ENCODE measurements around the gene RAPGEF1. TPM values are rescaled to one million over a fixed set of nuclear protein-coding genes. Genes with fewer than 3 reads are reported as not detected.

RAPGEF1 gene
- total RNA-seq, 1 donor from 2014 or later = 57.9 TPM

DNA sequence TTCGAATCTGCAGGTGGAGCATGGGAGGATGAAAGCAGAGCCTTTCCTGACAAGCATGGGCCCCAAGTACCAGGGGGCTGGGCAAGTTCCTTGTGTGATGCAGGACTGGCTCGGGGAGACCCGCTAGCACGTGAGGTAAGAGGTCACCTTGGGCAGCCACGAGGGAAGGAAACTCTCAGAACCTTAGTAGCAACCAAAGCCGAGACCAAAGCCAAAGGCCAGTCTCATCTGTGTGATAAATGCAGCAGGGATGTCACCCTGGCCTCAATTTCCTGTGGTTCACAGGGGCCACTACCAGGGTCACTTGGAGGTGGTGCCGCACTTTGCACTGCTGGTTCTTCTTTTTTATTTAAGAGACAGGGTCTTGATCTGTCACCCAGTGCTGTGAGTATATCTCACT, 155.0 kb downstream of the RAPGEF1 start:
- intact Hi-C loops (cut with DNase I) = no loop called here
- Histone ChIP-seq H3K9me3 (no peaks in the 10 kb centered on the region), H3K4me3 (no peak overlapping the region), H3K27me3 (no peaks in the 10 kb centered on the region), H3K27ac (no peak overlapping the region), H3K36me3 (peaks cover 0 to 83% of the 10 kb centered on the region in 2 donors), H3K4me1 (no peaks in the 10 kb centered on the region)
- DNase-seq (ENCODE audit: extremely low spot score in 2 of 2) = no peak
- TF ChIP-seq POLR2AphosphoS5 (IDR thresholded peaks at IDR 0.05; ENCODE audit: insufficient read depth in 1 of 2, low read depth in 1 of 2) (no peak), POLR2A (IDR thresholded peaks at IDR 0.05) (no peak)
- TF ChIP-seq, protein P1, sequence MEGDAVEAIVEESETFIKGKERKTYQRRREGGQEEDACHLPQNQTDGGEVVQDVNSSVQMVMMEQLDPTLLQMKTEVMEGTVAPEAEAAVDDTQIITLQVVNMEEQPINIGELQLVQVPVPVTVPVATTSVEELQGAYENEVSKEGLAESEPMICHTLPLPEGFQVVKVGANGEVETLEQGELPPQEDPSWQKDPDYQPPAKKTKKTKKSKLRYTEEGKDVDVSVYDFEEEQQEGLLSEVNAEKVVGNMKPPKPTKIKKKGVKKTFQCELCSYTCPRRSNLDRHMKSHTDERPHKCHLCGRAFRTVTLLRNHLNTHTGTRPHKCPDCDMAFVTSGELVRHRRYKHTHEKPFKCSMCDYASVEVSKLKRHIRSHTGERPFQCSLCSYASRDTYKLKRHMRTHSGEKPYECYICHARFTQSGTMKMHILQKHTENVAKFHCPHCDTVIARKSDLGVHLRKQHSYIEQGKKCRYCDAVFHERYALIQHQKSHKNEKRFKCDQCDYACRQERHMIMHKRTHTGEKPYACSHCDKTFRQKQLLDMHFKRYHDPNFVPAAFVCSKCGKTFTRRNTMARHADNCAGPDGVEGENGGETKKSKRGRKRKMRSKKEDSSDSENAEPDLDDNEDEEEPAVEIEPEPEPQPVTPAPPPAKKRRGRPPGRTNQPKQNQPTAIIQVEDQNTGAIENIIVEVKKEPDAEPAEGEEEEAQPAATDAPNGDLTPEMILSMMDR (IDR thresholded peaks at IDR 0.05) = no peak

DNA sequence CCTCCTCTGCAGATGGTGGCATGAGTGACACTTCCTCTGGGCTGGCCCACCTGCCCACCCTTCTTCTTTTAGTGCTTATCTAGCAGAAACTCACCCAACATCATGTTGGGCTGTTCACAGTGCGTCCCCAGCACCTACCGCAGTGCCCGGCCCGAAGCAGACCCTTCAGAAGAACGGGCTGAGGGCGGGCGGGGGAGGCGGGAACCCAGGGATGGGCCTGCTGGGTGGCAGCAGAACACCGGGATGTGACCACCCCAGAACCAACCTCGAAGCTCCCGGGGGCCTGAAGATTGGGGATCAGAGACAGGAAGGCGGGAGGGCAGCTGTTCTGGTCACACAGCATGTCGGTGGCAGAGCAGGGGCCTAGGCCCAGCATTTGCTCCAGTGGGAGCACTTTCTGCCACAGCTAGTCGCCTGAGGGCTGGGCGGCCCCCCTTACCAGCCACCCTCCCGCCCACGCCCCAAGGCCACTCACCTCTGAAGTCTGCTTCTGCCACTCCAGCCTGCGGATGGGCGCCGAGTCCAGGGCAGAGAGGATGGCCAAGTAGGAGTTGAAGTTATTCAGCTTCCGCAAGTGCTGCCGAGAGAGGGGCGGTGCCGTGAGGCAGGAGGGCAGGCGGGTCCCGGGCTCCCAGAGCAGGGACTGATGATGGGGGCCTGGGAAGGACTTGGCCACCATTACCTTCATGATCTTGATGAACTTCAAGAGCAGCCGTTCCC, 155.9 kb downstream of the RAPGEF1 start:
- Histone ChIP-seq H3K9me3 (no peaks in the 10 kb centered on the region), H3K27ac (no peak overlapping the region), H3K36me3 (peaks cover 0 to 83% of the 10 kb centered on the region in 2 donors), H3K4me1 (no peaks in the 10 kb centered on the region), H3K4me3 (no peak overlapping the region), H3K27me3 (no peaks in the 10 kb centered on the region)
- intact Hi-C loops (cut with DNase I) = no loop called here
- no peak for TF ChIP-seq POLR2AphosphoS5 (IDR thresholded peaks at IDR 0.05; ENCODE audit: insufficient read depth in 1 of 2, low read depth in 1 of 2)
- TF ChIP-seq, protein P1 (IDR thresholded peaks at IDR 0.05) = no peak
- no peak for TF ChIP-seq POLR2A (IDR thresholded peaks at IDR 0.05)
- no peak for DNase-seq (ENCODE audit: extremely low spot score in 2 of 2)

DNA sequence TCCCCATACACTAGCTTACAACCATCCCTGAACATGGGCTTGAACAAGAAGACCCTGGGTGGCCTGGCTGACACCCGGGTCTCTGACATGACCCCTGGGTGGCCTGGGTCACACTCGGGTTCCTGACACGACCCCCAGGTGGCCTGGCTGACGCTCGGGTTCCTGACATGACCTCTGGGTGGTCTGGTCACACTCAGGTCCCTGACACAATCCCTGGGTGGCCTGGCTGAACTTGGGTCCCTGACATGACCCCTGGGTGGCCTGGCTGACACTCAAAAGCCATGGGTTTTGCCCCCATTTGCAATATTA, 156.6 kb downstream of the RAPGEF1 start:
- no peak overlapping the region for H3K27ac ChIP-seq
- no peak for DNase-seq (ENCODE audit: extremely low spot score in 2 of 2)
- TF ChIP-seq POLR2A (IDR thresholded peaks at IDR 0.05) (no peak), POLR2AphosphoS5 (IDR thresholded peaks at IDR 0.05; ENCODE audit: insufficient read depth in 1 of 2, low read depth in 1 of 2) (no peak)
- TF ChIP-seq, protein P1 (IDR thresholded peaks at IDR 0.05) = no peak
- no peaks in the 10 kb centered on the region for H3K4me1 ChIP-seq
- no peaks in the 10 kb centered on the region for H3K9me3 ChIP-seq
- H3K36me3 ChIP-seq = peaks cover 0 to 83% of the 10 kb centered on the region in 2 donors
- intact Hi-C loops (cut with DNase I) = no loop called here
- H3K4me3 ChIP-seq = no peak overlapping the region
- H3K27me3 ChIP-seq = no peaks in the 10 kb centered on the region

DNA sequence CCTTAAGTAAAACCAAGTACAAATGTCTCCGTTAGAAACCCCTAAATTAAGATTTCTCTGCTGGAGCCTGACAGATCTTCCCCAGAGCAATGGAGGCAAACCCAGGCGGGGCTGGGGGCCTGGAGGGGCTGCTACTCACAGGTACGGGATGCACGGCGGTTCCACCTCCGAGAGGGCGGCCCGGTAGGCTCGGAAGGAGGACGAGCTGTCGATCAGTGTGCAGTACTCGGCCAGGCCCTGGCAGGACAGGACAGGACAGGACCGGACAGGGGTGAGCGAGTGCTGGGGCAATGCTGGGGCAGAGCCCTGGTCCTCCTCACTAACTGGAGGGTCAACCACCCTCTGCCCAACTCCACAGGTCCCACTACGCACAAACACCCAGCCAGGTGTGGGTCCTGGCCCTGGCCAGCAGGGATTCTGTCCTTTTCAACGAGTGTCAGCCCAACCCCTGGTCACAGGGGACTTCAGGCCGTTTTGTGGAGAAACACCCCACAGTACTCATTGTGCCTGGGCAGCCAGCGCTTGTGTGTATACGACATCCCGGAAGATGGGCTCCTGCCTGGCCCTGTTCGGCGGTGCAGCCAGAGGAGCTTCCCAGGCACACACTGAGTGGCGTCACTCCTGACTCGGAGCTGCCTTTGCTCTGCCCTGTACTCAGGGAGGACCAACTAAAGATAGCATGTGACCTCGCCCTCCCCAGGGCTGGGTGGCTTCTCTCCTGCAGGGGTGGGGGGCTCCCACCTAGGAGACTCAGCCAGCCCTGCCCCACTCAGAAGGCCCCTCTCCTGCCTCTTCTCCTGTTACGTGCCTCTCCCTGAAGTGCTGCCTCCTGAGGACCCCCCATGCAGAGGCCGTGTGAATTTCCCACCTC, 157.2 kb downstream of the RAPGEF1 start:
- intact Hi-C loops (cut with DNase I) = no loop called here
- no peaks in the 10 kb centered on the region for H3K4me1 ChIP-seq
- H3K9me3 ChIP-seq = no peaks in the 10 kb centered on the region
- DNase-seq (ENCODE audit: extremely low spot score in 2 of 2) = no peak
- H3K27me3 ChIP-seq = no peaks in the 10 kb centered on the region
- no peak overlapping the region for H3K4me3 ChIP-seq
- no peak for TF ChIP-seq POLR2AphosphoS5 (IDR thresholded peaks at IDR 0.05; ENCODE audit: insufficient read depth in 1 of 2, low read depth in 1 of 2)
- no peak for TF ChIP-seq POLR2A (IDR thresholded peaks at IDR 0.05)
- TF ChIP-seq, protein P1 (IDR thresholded peaks at IDR 0.05) = no peak
- peaks cover 0 to 83% of the 10 kb centered on the region in 2 donors for H3K36me3 ChIP-seq
- H3K27ac ChIP-seq = no peak overlapping the region

DNA sequence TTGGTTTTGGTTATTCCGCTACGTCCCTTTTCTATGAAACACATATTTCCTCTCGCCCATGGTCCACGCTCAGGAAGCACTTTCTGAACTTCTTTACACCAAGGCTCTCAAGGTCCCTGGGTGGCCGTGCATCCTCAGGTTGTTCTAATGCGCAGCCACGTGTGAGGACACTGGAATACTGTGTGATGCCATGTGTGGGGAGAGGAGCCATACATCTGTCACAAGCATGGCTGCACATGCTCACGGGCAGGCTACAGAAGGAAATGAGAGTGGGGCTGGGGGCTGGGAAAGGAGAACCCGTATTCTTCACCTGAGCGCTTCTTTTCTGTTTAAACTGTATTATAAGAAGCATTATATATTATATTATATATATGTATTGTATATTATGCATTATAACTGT, 157.8 kb downstream of the RAPGEF1 start:
- intact Hi-C loops (cut with DNase I) = no loop called here
- Histone ChIP-seq H3K4me1 (no peaks in the 10 kb centered on the region), H3K9me3 (no peaks in the 10 kb centered on the region), H3K27ac (no peak overlapping the region), H3K36me3 (peaks cover 0 to 78% of the 10 kb centered on the region in 2 donors), H3K4me3 (no peak overlapping the region), H3K27me3 (no peaks in the 10 kb centered on the region)
- no peak for TF ChIP-seq POLR2A (IDR thresholded peaks at IDR 0.05)
- DNase-seq (ENCODE audit: extremely low spot score in 2 of 2) = no peak

Data from vagina (tissue), 2 donors.